ENCODE measurements around the gene PGD.

GRCh38 chr1:10433790-10434189 is 34.9 kb downstream of the PGD start:
- TF ChIP-seq CTCF (IDR thresholded peaks at IDR 0.05; ENCODE audit: low read length) (no peak), EZH2 (IDR thresholded peaks at IDR 0.05; ENCODE audit: borderline replicate concordance, low read length) (no peak)

All from OCI-LY1 (cell line).